Islet precursor cell (in vitro differentiated cells): ENCODE results near the gene LNP1.
"Not testable (repeated sequence)": the region's sequence is repeated elsewhere in the genome, so short reads cannot be mapped to it uniquely, and the experiment has no call there.

Experiments
- DNase-seq: peaks from one replicate; pipeline ENCODE4 v3.0.0-alpha.2; 2018

LNP1 gene, protein sequence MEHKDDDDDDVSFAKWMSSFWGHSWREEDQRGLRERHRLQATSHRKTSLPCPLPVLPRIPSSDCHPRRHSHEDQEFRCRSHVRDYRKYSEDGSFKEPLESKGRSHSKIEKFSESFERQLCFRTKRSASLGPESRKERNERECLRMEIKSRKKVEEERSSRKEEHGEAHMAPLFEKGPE

DNA sequence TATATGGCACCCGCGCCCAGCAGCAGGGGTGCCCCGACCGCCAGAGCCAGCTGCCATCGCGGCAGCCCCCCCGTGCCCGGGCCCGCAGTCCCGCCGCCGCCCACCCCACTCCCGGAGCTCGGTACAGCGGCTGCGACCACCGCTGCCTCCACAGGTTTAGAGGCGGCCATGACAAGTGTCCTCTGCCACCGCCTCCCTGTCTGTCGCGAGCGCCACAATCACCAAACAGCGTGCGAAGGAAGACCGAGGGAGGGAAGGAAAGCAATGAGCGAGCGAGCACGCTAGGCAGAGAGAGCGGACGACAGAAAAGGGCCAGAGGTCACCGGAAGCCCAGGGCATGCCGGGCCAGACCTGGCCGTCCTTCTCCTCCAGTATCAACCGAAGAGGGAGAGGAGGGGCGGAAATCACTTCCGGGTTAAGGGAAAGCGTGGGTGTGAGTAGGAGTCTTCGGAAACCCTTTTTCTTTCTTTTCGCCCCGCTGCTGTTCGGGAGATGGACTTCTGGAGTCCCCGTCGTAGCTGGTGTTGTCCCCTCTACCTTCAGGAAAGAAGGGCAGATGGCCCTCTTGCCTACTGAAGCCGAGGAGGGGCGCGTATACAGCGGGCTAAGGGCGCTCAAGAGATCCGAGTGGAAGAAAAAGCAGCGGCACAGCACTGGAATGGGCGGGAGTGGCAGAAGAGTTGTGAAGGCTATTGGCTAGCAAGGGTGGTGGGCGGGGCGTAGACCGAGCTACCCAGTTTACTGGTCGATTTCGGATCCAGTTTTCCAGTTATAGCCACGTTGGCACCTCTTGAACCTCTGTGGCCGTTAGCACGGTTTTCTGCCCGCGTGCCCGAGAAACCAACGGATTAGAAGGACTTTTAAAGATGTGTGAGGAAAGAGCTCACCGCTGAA is at the start of gene LNP1, which contains the start of gene TOMM70:
Gene LNP1, plus strand, starts transcription at position 760 of the 894 bp plus-strand sequence. CDS start 28,191 bp downstream, outside the sequence.
Gene TOMM70, minus strand, starts transcription at position 310 of the 894 bp plus-strand sequence. Its CDS starts 140 bp downstream, at position 170.
- peak; percentile 98 for DNase-seq

DNA sequence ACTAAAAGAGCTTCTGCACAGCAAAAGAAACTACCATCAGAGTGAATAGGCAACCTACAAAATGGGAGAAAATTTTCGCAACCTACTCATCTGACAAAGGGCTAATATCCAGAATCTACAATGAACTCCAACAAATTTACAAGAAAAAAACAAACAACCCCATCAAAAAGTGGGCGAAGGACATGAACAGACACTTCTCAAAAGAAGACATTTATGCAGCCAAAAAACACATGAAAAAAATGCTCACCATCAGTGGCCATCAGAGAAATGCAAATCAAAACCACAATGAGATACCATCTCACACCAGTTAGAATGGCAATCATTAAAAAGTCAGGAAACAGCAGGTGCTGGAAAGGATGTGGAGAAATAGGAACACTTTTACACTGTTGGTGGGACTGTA is 49.6 kb upstream of the LNP1 start:
- DNase-seq: not testable (repeated sequence)

DNA sequence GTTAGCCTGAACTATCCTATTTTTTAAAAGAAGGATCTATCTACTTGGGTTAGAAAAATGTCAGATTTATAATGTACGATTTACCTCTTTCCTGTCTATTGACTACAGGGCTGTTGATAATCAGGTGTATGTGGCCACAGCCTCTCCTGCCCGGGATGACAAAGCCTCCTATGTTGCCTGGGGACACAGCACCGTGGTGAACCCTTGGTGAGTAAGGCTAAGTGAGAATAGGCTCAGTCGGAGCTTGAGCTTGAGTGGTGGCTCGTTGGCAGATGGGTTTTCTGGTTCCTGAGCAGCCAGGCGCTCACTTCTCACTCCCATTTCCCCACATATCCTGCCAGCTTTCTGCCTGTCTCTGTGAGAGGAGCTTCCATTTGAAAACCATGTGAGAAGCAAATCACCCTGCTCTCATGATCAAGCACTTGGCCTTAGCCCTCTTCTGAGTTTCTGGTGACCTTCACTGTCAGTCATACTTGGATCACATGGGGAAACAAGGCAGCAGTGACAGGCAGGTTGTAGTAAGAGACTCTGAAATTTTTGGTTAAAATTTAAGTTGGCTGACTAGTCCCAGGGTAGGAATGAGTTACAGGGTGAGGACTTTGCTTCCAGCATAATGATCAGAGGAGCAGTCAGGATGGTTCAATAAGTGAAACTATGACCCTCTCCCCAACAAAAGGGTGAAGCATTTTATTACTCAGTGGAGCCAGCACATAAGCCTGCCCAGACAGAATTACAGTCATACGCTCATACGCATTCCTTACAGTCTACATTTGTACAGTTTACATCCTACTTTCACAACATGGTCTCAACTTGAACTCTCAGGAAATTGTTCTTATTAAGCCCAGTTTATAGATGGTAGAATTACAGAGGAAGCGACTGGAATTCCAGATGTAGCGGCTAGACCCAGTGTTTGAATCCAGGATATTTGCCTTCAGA is 48.8 kb upstream of the LNP1 start:
- no peak for DNase-seq

DNA sequence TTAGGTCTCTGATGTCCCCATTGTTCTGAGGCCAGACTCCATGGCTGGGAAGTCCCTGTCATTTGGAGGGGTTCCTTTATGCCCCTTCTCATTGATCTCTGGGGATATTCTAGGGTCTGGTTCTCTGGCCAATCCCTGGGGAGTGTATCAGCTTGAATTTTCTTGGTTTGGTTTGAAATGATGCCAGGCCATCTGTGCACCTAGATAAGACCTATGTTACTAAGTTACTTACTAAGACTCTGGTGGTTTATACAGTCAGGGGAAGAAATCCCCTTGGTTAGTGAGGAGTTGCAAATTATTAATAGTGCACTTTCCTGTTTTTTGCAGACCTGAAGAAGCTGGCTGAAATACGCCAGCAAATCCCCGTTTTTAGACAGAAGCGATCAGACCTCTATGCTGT is 46.5 kb upstream of the LNP1 start:
- no peak for DNase-seq

DNA sequence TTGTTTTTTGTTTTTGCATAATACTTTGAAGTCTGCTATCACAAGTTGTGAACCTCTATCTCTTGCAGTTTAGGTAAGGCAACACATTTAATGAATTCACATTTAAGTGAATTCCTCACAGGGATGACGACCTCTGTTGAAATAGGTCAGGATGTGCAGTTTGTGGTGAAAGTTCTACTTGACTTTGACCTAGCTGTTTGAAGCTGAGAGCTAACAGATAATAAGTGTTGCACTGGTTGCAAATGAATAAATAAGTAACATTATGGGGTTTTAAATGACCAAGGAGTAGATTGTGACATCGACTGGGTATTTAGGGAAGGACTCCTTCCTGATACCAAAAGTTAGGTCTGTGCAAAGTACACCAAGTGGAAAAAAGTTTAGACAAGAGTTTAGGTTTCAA is 42.9 kb upstream of the LNP1 start:
- no peak for DNase-seq

DNA sequence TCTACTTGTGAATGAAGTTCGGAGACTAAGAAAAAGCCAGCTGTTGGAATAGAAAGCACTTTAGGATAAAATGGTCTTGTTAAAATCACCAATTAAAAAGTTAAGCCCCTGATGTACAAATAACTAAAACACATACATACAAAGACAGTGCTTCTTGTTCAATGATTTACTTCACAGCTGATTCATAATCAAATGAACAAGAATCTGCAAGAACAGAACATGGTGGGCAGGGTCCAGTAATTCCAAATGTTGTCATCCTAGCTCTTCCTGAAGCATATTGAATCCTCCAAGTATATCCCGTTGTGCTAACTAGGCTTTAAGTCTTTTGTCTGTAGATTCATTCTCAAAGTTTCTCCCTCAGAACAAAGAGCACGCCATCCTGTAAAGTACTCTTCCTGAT is 42.3 kb upstream of the LNP1 start:
- DNase-seq: no peak

DNA sequence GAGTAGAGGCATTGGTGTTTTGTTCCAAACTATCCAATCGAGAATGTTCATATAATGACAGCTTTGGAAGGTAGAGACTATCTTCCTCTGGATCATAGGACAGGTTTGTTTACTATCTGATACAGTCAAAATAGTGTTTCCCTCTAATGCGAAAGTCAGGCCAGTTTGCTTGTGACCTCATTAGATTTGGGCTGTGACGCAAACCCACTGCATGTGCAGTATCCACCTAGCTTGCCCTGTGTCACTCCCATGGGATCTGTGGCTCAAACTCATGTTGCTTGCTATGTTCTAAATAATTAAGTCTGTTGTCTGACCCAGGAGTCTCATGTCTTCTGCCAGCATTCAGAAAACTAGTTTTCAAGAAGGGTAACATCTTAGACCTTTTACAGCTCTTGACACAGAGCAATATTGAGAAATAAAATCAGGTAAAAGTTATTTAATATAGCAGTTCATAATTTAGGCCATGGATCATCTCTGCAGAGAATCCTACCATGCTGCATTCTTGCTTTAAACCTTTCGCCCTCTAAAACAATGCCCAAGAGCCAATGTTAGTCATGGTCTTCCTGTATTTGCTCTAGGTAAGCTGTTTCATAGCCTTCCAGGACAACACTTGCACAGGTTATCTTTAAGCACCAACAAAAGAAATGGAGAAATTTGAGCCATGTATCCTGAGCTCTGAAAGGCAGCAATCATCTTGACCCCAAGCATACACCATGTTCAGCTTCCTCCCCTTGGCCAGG is 40.4 kb upstream of the LNP1 start:
- DNase-seq: no peak

DNA sequence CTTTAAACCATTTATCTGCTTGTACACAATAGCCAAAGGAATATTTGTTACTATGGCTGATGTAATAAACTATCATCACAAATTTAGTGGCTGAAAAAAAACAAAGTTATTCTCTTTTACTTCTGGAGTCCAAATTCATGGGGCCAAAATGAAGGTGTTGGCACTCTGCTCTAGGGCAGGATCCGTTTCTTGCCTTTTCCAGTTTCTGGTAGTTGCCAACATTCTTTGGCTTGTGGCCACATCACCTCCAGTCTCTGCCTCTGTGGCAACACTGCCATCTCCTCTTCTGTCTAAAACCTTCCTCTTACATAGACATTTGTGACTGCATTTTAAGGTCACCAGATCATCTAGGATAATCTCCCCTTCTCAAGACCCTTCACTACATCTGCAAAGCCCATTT is 39.4 kb upstream of the LNP1 start:
- no peak for DNase-seq

DNA sequence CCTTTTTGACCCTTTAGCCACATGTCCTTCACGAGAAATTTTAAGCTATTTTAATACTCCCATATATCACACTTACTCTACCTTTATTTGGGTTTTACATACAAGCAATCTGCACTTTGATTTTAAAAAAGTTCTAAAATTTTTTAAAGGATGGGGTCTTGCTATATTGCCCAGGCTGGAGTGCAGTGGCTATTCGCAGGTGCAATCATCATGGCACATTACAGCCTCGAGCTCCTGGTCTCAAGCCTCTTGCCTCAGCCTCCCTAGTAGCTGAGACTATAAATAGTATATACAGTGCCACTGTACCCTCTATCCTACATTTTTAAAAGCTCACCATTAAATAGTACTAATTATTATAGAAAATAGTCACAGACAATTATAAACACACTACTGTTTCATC is 36.9 kb upstream of the LNP1 start:
- DNase-seq: no peak

DNA sequence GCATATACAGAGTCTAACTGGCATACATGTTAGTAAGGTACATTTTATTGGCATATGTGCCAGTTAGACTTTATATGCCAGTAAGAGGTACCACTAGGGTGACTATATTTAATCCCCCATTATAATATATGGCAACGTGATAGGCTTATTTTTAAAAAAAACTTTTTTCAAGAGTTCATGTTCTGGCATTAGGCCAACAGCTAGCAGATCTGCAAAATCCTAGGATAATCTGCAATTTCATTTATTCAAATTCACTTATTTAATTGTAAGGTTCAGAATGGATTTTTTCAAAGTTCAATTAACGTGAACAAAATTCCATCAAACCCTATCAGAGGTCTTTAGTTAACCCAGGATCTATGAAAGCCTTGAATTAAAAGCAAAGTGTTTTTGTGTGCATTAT is 34.9 kb upstream of the LNP1 start:
- no peak for DNase-seq

DNA sequence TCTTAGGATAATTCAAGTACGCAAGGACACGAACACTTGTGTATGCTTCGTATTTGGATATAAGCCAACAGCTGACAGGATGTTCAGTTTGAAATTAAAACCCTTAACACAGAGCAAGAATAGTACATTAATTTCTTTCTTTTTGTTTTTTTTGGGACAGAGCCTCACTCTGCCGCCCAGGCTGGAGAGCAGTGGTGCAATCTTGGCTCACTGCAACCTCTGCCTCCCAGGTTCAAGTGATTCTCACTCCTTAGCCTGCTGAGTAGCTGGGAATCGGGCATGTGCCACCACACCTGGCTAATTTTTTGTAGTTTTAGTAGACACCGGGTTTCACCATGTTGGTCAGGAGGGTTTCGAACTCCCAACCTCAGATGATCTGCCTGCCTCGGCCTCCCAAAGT is 32.9 kb upstream of the LNP1 start:
- no peak for DNase-seq

DNA sequence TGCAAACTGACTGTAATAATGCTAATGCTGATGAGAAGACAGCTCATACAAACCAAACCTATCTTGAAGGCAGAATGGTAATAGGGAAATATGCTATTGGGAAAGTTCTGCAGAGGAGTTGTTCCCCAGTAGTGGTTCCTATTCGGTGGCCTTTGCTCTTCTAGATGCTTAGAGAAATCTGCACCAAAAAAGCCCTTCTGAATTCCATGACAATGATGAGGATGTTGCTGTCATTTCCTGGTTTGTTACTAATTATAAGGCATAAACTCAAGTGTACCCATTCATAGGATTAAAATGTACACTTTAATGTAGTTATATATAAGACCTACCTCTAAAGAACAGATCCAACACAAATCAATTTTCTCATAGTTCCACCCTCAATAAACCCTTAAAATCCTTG is 30.6 kb upstream of the LNP1 start:
- no peak for DNase-seq

DNA sequence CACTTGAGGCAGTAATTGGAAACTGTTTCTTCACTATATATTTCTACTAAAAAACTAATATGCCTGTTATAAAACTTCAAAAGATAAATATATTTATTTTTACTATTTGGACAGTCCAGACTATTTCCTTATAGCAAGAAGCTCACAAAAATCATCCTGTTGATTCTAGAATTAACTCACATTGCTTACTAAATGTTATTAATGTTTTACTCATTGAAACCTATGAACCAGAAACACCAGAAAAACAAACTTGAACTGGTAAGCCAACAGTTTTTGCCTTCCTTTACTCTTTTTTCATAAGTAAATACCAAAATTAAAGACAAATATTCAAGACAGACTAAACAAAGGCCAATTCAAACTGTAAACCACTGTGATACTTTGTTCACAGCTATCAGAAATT is 26.8 kb upstream of the LNP1 start:
- DNase-seq: no peak

DNA sequence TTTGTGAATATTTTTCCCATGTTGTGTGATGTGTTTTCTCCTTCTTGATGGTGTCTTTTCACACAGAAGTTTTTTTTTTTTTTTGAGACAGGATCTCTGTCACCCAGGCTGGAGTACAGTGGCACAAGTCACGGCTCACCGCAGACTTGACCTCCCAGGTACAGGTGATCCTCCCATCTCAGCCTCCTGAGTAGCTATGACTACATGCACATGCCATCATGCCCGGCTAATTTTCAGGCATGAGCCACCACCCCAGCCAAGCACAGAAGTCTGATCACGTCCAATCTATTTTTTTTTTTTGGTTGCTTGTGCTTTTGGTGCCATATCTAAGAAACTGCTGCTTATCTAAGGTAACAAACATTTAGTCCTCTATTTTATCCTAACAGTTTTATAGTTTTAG is 25.0 kb upstream of the LNP1 start:
- DNase-seq: no peak

DNA sequence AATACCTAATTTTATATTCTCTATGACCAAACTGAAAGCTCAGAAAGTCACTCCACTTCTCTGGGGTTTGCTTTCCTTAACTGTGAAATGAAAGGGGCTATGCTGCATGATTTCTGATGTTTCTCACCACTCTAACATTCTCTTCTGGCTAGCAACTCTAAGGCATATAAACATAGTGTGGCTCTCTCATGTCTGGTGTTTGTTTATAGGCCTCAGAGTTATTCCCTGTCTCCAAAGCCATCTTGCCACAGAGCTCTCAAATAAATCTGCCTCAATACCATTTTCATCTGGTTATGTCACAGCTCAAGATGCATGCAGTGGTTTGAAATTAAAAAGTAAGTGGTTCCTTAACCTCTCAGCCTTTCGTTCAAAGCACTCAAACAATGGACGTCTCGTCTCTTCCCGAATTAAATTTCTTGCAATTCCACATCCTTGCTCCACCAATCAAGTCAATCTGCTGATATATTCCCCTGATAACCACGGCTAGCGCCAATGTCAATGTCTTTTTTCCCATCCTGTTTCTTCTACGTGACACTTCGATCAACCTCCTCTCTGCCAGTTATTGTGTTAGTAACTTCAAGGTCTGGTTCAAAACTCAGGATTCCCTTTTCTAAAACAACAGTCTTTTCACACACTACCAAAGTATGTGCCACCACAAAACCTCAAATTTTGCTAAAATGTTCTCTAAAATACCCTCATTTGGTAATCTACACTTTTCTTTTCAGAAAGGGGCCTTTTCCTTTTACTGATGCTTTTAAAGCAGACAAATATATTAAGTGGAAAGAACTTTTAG is 16.4 kb upstream of the LNP1 start:
- no peak for DNase-seq

DNA sequence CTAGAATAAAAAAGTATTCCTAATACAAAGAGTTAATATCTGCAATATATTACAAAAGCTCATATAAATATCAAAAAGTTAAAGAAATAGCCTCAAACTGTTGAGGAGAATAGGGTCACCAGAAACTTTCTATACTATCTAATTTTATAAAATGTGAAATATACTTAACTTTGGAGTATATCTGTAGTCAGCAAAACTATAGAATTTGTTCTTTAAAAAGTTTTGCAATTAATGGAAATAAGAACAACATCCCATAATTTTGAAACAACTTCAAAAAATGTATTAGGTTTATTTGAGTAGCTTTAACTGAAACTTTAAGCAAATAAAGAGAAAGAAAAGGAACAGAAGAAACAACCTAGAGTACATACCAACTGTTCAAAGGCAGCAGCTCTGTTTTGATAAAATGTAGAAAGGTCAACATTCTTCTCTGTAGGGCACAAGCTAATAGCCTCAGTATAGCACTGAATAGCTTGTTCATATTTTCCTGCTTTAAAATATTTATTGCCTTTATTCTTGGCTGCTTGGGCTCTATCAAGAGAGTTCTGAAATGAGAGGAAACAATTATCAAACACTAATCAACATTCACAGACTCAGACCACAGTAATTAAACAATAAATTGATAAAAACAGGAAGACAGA is 14.8 kb upstream of the LNP1 start:
- no peak for DNase-seq

DNA sequence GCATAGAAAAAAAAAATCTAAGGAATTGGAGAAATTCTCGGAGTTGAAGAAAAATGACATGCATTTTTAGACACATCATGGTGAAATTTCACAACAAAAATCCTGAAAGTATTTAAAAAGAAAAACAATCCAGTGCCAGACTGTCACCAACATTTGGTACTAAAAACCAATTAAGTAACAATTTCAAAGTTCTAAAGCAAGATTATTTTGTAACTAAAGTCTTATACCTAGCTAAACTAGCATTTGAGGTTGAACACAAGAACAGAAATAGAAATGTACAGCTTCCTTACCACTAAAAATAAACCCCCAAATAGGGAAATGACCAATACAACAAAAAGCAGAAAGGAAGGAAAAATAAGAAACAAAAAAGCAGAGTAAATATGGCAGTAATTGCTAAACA is 12.3 kb upstream of the LNP1 start:
- DNase-seq: no peak

DNA sequence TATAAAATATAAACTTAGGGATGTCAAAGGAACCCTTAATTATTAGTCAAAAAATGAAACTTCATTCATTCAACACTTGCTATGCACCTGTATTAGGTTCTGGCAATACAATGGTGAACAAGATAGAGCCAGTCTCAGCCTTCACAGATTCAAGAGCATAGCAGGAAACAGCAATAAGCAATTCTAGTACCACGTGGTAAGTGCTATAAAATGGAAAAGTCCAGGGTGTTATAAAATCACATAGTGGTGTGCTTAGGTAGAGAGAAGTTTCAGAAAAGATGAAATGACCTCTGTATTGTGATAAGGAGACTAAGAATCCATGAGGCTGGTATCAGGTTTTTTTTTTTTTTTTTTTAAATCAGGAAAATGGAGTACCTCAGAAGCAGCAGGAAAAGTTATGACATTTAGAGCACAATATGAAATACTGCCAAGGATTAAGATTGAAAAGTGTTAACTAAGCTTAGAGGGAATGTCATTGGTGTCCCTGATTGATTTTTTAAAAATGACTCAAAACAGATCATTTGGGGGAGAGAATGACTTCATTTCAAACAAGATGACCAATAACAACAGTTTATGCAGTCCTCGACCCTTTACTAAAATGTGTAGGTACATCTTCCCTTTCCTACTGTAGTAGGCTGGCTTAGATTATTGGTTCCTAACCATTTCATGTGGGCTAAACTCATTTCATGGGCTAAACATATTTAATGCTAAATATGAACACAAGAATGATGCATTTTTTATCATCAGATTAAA is 5.5 kb upstream of the LNP1 start:
- DNase-seq: no peak

DNA sequence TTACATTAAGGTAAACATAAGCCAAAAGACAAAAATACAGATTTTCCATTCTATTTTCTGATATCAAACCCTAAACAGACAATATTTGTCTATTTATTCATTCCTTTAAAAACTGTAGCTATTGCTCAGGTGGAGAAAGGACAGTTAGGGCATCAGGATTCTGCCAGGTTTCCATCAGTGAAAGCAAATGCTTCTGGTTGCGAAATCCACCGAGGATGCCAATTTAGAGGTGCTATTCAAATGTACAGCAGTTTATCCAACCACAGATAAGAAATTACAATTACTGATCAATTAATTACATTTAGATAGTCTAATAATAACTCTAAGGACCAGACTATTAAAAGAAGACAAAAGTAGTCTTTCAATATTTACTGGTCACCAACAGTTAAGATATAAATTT is 4.4 kb upstream of the LNP1 start:
- DNase-seq: no peak

DNA sequence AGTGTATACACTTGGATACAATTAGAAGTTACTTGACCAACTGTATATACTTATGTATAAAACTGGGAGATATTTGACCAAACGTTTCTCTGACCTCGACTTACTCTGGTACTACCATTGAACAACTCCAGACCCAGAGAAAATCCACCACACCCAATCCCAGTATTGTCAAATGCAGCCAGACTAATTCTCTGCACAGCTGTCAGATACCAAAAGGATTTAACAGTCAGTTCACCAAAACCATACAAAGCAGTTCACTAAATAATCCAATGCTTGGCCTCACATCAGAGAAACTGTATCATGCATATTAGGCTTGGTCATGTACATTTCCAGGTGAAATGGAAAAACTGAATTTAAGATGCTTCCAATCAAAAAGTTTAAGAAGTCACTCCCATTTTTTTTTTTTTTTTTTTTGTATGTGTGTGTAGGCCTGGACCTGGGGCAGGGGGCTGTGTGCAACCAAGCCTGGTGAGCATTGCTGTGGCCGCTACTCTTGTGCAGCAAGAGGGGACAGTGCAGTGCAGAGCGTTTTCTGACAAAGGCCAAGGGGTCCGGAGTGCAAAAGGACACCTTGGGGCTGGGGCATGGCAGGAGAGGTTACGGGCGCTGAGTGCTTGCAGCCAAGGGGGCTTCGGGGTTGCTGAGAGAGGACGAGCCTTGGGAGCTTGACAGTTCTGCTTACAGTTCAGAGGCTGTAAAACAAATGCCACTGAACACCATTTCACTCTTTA is 1.8 kb upstream of the LNP1 start:
- DNase-seq: no peak
